Gastroesophageal sphincter (tissue), 4 donors: ENCODE results near the gene ARHGEF33. TPM values are rescaled to one million over a fixed set of nuclear protein-coding genes. Genes with fewer than 3 reads are reported as not detected.

Source experiments
- ATAC-seq: fragments of 150-250 bp; one replicate; pipeline ENCODE4 v1.9.1; 2016; ENCODE audit warnings: mild to moderate bottlenecking, moderate library complexity
- H3K27ac ChIP-seq, 4 donors: fragments of 200-600 bp; sonication (generic) in 3 of 4; 1 replicate in 3 of 4; 2 replicates in 1 of 4; pipeline ENCODE4 v1.5.1; 2016 to 2019
- H3K27me3 ChIP-seq: fragments of 200-600 bp; sonication (generic); one replicate; pipeline ENCODE4 v1.5.1; 2019
- H3K36me3 ChIP-seq, 2 donors: fragments of 200-600 bp; sonication (generic); one replicate each; pipeline ENCODE4 v1.5.1; 2019; ENCODE audit warnings: control low read depth in 1 of 2
- H3K4me1 ChIP-seq, 3 donors: fragments of 200-600 bp; sonication (generic); 1 replicate in 2 of 3; 2 replicates in 1 of 3; pipeline ENCODE4 v1.5.1; 2016 to 2019; ENCODE audit warnings: control low read depth in 2 of 3
- H3K4me3 ChIP-seq, 2 donors: fragments of 200-600 bp; sonication (generic); one replicate each; pipeline ENCODE4 v1.5.1; 2019; ENCODE audit warnings: mild to moderate bottlenecking in 1 of 2, moderate library complexity in 1 of 2
- H3K9me3 ChIP-seq, 3 donors: fragments of 200-600 bp; sonication (generic); one replicate each; pipeline ENCODE4 v1.5.1; 2017 to 2019; ENCODE audit warnings: control low read depth in 2 of 3
- CTCF ChIP-seq, 4 experiments: fragments of 200-600 bp in 2 of 4; fragments of 450-650 bp in 2 of 4; sonication (generic) in 1 of 4; IDR thresholded peaks; one replicate each; pipeline ENCODE4 v1.5.1; 2017 to 2019; ENCODE audit warnings: antibody characterized with exemption in 4 of 4, mild to moderate bottlenecking in 2 of 4, moderate library complexity in 2 of 4
- EP300 ChIP-seq: sonication (generic); formaldehyde crosslinking; IDR thresholded peaks from one replicate; pipeline ENCODE4 v1.6.1; 2017; ENCODE audit warnings: antibody characterized with exemption, mild to moderate bottlenecking
- POLR2A ChIP-seq, 2 donors: fragments of 450-650 bp; IDR thresholded peaks; one replicate each; pipeline ENCODE4 v1.6.1; 2017; ENCODE audit warnings: antibody characterized with exemption in 2 of 2, mild to moderate bottlenecking in 2 of 2, moderate library complexity in 1 of 2
- POLR2AphosphoS5 ChIP-seq: sonication (generic); formaldehyde crosslinking; IDR thresholded peaks from one replicate; pipeline ENCODE4 v1.6.1; 2017; ENCODE audit warnings: antibody characterized with exemption
- WGBS, 2 donors: methylation state at CpG; one replicate each; pipeline ENCODE4 v1.1.5; 2018; ENCODE audit warnings: low coverage in 1 of 2; 5-methylcytosine and 5-hydroxymethylcytosine counted together
- total RNA-seq, 4 donors: library from RNA; depleted of rRNA; stranded (reverse); fragments of >200 nt; gene quantifications; one replicate each; pipeline ENCODE4 v1.1.0, GENCODE V29; 2016

ARHGEF33 gene
- total RNA-seq, 4 donors from 2014 or later: 0.19 to 1.2 (median 1.1) TPM

GRCh38 chr2:38922389-38922788, 32.7 kb downstream of the ARHGEF33 start:
- TF ChIP-seq POLR2A (IDR thresholded peaks at IDR 0.05): no peak
- no peak for TF ChIP-seq EP300
- no peak for TF ChIP-seq CTCF (IDR thresholded peaks at IDR 0.05)
- no peak for TF ChIP-seq POLR2AphosphoS5
- Histone ChIP-seq H3K27me3 (no peaks in the 10 kb centered on the region), H3K36me3 (peaks cover 0 to 16% of the 10 kb centered on the region in 2 donors), H3K4me3 (no peak overlapping the region), H3K9me3 (no peaks in the 10 kb centered on the region), H3K4me1 (no peaks in the 10 kb centered on the region), H3K27ac (no peak overlapping the region)
- ATAC-seq: no peak
- WGBS, 2 donors: 90 to 94% methylated on average over 4 of the region's 4 CpGs

GRCh38 chr2:38922902-38923301, 33.2 kb downstream of the ARHGEF33 start:
- peaks cover 0 to 16% of the 10 kb centered on the region in 2 donors for H3K36me3 ChIP-seq
- H3K27me3 ChIP-seq: no peaks in the 10 kb centered on the region
- no peaks in the 10 kb centered on the region for H3K9me3 ChIP-seq
- 94 to 100% methylated on average over 2 of the region's 2 CpGs for WGBS, 2 donors
- H3K4me3 ChIP-seq: no peak overlapping the region
- no peaks in the 10 kb centered on the region for H3K4me1 ChIP-seq
- TF ChIP-seq POLR2AphosphoS5 (no peak), EP300 (no peak), CTCF (IDR thresholded peaks at IDR 0.05) (no peak), POLR2A (IDR thresholded peaks at IDR 0.05) (no peak)
- no peak for ATAC-seq
- no peak overlapping the region for H3K27ac ChIP-seq

GRCh38 chr2:38925982-38926381, 36.3 kb downstream of the ARHGEF33 start:
- no peak for ATAC-seq
- WGBS, 2 donors: 72 to 73% methylated on average over 5 to 8 of the region's 9 CpGs
- no peaks in the 10 kb centered on the region for H3K4me1 ChIP-seq
- H3K4me3 ChIP-seq: no peak overlapping the region
- no peaks in the 10 kb centered on the region for H3K27me3 ChIP-seq
- no peaks in the 10 kb centered on the region for H3K9me3 ChIP-seq
- H3K36me3 ChIP-seq: peaks cover 0 to 12% of the 10 kb centered on the region in 2 donors
- H3K27ac ChIP-seq: no peak overlapping the region
- TF ChIP-seq CTCF (IDR thresholded peaks at IDR 0.05) (no peak), EP300 (no peak), POLR2A (IDR thresholded peaks at IDR 0.05) (no peak), POLR2AphosphoS5 (no peak)

- H3K36me3 ChIP-seq: peaks cover 0 to 8% of the 10 kb centered on the region in 2 donors
- H3K4me1 ChIP-seq: no peaks in the 10 kb centered on the region
- H3K27me3 ChIP-seq: no peaks in the 10 kb centered on the region
- no peak overlapping the region for H3K27ac ChIP-seq
- no peak for ATAC-seq
- 78 to 91% methylated on average over 2 of the region's 2 CpGs for WGBS, 2 donors
- H3K4me3 ChIP-seq: no peak overlapping the region
- no peaks in the 10 kb centered on the region for H3K9me3 ChIP-seq
- TF ChIP-seq POLR2AphosphoS5 (no peak), CTCF (IDR thresholded peaks at IDR 0.05) (no peak), EP300 (no peak)
Measured at GRCh38 chr2:38930600-38930999, 40.9 kb downstream of the ARHGEF33 start.

- TF ChIP-seq POLR2A (IDR thresholded peaks at IDR 0.05) (no peak), POLR2AphosphoS5 (no peak), EP300 (no peak), CTCF (IDR thresholded peaks at IDR 0.05) (no peak)
- no peaks in the 10 kb centered on the region for H3K27me3 ChIP-seq
- no peak overlapping the region for H3K27ac ChIP-seq
- ATAC-seq: no peak
- H3K9me3 ChIP-seq: no peaks in the 10 kb centered on the region
- peaks cover 0 to 12% of the 10 kb centered on the region in 2 donors for H3K36me3 ChIP-seq
- H3K4me1 ChIP-seq: no peaks in the 10 kb centered on the region
- H3K4me3 ChIP-seq: no peak overlapping the region
- WGBS, 2 donors: 31 to 44% methylated on average over 1 of the region's 1 CpG
Measured at GRCh38 chr2:38932586-38932985, 42.9 kb downstream of the ARHGEF33 start.
